ENCODE results near the gene TP63. TPM values are rescaled to one million over a fixed set of nuclear protein-coding genes. Genes with fewer than 3 reads are reported as not detected.

TP63 gene
- total RNA-seq, 1 donor from 2014 or later, result 0.16 TPM

GRCh38 chr3:189936201-189936945, 305.2 kb downstream of the TP63 start:
- no peak for DNase-seq

DNA sequence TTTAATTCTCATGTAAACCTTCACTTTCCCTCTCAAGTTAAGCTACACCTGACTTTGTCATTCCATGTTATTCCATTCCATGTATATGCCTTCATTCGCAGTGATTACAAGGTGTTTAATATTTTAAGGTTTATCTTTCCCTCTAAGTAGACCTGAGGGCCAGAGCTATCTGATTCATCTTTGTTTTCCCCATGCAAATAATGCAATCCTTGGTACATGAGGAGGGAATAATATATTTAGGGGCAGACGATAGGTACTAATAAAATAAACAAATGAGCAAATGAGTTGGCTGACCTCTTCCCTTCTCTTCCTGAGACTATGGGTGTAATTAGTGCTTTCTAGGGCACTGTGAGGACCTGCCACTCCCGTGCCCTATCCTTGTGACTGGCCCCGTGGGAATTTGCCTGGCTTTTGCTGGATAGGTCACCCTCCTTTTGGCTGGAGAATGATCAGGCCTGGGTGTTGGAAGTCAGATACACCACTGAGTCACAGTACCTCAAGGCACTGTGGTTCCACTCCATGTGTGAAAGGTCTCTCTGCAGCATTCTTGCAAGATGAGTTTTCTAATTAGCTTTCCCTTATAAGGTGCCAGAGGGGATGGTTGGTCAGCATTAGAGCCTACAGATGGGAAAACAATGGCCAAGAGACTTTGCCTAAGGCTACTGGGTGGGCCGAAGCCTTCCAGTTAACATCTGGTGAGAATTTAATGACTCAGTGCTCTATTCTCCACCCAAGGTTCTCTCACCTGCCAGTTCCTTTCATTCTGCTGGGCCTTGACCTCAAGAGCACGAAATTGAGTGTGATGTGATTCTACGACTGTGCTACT, 306.3 kb downstream of the TP63 start:
- DNase-seq, result no peak

DNA sequence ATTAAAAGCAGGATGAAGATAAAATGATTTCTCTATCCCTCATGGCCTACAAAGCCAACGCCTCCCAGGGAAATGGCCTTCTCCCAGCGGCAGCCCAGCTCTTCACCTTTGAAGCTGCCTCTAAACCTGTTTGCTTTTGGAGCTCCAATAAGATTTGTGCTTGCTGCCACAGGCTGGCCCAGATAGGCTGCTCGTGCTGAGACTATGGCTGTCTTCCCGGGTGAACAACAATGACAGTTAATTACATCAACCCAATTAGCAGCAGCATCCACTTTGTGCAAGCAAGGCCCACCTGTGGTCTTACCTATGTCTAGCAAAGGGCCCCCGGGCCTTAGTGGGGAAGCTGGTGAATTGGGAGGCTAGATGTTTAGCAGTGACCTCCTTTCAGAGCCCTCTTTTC, 309.9 kb downstream of the TP63 start:
- DNase-seq, result no peak

GRCh38 chr3:189941679-189942078, 310.5 kb downstream of the TP63 start:
- no peak for DNase-seq

GRCh38 chr3:189942948-189943347, 311.8 kb downstream of the TP63 start:
- DNase-seq, result no peak

DNA sequence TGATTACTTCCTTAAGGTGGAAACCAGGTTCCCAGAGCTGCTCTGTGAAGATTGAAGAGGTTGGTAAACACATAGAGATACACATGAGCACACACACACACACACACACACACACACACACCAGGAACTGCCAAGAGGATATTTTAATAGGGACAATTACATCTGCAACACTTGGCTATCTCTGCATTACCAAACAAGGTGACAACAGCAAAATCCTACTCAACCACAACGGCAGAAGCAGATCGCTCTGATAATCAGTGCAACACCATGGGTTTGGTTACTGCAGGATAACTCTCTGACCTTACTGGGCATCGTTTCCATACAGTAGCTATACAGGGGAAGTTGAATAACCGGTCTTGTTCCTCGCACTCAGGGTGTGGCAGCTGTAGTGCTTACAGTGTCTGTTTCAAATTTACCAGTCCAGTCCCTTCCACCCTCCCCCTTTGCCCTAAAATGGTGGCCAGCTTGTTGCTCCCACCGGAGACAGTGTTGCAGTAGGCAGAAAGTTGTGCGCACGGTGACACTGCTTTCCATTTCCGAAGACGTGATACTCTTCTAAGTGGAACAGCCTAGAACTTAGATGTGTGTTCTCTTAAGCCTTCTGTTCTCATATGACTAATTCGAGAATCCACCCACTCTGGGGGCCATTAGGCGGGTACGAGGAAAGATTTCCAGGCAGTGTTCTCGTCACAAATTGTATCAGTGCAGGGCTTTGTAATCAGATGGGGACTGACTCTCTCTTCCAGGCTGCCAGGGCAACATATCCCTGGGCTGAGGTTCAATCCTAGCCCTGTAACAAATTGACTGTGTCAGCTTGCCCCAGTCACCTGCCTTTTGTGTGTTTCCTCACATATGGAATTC, 313.3 kb downstream of the TP63 start:
- no peak for DNase-seq

DNA sequence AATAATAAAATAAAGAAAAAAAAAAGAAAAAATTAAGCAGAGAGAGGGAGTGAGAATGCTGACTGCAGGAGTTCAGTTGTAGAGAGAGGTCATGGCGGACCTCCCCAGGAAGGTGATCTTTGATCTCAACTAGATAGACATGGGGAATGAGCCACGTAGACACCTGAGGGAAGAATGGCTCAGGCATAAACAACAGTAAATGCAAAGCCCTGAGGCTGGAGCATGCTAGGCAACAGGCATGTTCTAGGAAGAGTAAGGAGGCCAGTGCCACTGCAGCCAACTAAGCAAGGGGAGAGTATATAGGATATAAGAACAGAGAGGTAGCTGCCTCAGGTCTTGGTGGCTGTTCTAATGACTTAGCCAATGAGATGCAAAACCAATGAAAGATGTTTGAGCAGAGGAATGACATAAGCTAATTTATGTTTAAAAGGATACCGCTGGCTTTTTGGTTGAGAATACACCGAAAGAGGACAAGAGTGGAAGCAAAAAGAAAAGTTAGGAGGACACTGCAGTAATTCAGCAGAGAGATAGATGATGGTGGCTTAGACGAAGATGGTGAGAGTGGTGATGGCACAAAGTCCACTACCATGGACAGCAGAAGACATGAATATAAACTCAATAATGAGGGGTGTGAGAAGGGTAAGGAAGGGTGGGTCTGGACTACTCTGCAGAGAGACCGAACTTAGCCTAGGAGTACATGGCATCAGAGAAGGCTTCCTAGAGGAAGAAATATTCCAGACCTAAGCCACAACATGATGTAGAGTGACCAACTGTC, 314.9 kb downstream of the TP63 start:
- no peak for DNase-seq

Small RNA genes within 50 kb of the gene (small RNA-seq; reads per million reads assigned to genes)
- gene AC078809.1, result not detected
- gene MIR944, result not detected

Measured in occipital lobe (tissue), 3 donors.